ENCODE data around the gene WEE2.
"Not testable (repeated sequence)": the region's sequence is repeated elsewhere in the genome, so short reads cannot be mapped to it uniquely, and the experiment has no call there.

The WEE2 gene

GRCh38 chr7:141737118-141737835 lies 29.1 kb downstream of the WEE2 start:
- peaks cover 25% of the 10 kb centered on the region for H3K36me3 Mint-ChIP-seq (ENCODE audit: insufficient read depth)
- ATAC-seq (replicated peaks; ENCODE audit: extremely low read depth, poor library complexity, severe bottlenecking) (peak; percentile 35), DNase-seq (ENCODE audit: low spot score in 2 of 2) (peak in 1 of 2 donors; percentile 21)
- H3K9me3 Mint-ChIP-seq, result no peaks in the 10 kb centered on the region
- H3K27me3 Mint-ChIP-seq, result no peaks in the 10 kb centered on the region
- peak overlapping the region; percentile 96 for H3K4me3 Mint-ChIP-seq
- peak overlapping the region; percentile 100 for H3K27ac Mint-ChIP-seq (ENCODE audit: low read depth)
- H3K4me1 Mint-ChIP-seq, result peaks cover 34% of the 10 kb centered on the region

GRCh38 chr7:141737836-141738591 lies 29.9 kb downstream of the WEE2 start, which contains the start of gene SSBP1:
Gene SSBP1 (plus strand): TSS chr7:141738358. CDS start chr7:141739167, 809 bp downstream.
- Mint-ChIP-seq H3K27ac (ENCODE audit: low read depth) (peak within 1 kb of the TSS; percentile 100), H3K27me3 (no peaks in the 10 kb centered on the region), H3K4me3 (peak within 1 kb of the TSS; percentile 96), H3K4me1 (peaks cover 40% of the 10 kb centered on the region), H3K36me3 (ENCODE audit: insufficient read depth) (peaks cover 33% of the 10 kb centered on the region), H3K9me3 (no peaks in the 10 kb centered on the region)
- ATAC-seq (replicated peaks; ENCODE audit: extremely low read depth, poor library complexity, severe bottlenecking) (peak; percentile 81), DNase-seq (ENCODE audit: low spot score in 2 of 2) (peak; percentile 78 to 89)

- Mint-ChIP-seq H3K9me3 (no peaks in the 10 kb centered on the region), H3K27ac (ENCODE audit: low read depth) (peak overlapping the region; percentile 100), H3K27me3 (no peaks in the 10 kb centered on the region), H3K4me3 (peak overlapping the region; percentile 96), H3K4me1 (peaks cover 45% of the 10 kb centered on the region), H3K36me3 (ENCODE audit: insufficient read depth) (peaks cover 39% of the 10 kb centered on the region)
- ATAC-seq (replicated peaks; ENCODE audit: extremely low read depth, poor library complexity, severe bottlenecking) (no peak), DNase-seq (ENCODE audit: low spot score in 2 of 2) (no peak)
Observed at GRCh38 chr7:141738592-141739013, 30.4 kb downstream of the WEE2 start.

DNA sequence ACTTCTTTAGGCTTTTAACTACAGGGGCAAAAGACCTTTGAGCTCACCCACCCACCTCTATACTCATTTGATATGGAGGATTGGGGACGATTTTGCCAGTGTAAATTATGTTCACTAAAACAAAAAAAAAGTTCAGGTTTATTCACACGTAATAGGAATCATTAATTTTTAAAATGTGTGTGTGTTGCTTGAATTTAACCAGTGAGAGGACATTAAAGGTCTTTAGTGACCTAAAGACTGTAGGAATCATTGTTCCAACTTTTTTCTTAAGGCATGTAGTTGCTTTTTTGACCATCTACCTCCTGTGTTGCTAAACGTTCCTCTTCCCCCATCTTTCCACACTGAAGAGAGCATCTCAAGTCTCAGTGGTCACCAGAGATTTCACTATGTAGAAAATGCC lies 31.1 kb downstream of the WEE2 start:
- Mint-ChIP-seq H3K27me3 (no peaks in the 10 kb centered on the region), H3K4me3 (peak overlapping the region; percentile 96), H3K4me1 (peaks cover 51% of the 10 kb centered on the region), H3K27ac (ENCODE audit: low read depth) (peak overlapping the region; percentile 100), H3K9me3 (no peaks in the 10 kb centered on the region), H3K36me3 (ENCODE audit: insufficient read depth) (peaks cover 45% of the 10 kb centered on the region)
- ATAC-seq (replicated peaks; ENCODE audit: extremely low read depth, poor library complexity, severe bottlenecking) (no peak), DNase-seq (ENCODE audit: low spot score in 2 of 2) (no peak)

- H3K27ac Mint-ChIP-seq (ENCODE audit: low read depth), result peak overlapping the region; percentile 36
Observed at GRCh38 chr7:141742229-141742628, 34.1 kb downstream of the WEE2 start.

GRCh38 chr7:141744131-141744530 lies 36.0 kb downstream of the WEE2 start:
- no peaks in the 10 kb centered on the region for H3K9me3 Mint-ChIP-seq
- H3K4me3 Mint-ChIP-seq, result no peak overlapping the region
- H3K36me3 Mint-ChIP-seq (ENCODE audit: insufficient read depth), result peaks cover 65% of the 10 kb centered on the region
- peaks cover 32% of the 10 kb centered on the region for H3K4me1 Mint-ChIP-seq
- no peak for ATAC-seq (replicated peaks; ENCODE audit: extremely low read depth, poor library complexity, severe bottlenecking)
- no peaks in the 10 kb centered on the region for H3K27me3 Mint-ChIP-seq
- no peak overlapping the region for H3K27ac Mint-ChIP-seq (ENCODE audit: low read depth)
- no peak for DNase-seq (ENCODE audit: low spot score in 2 of 2)

More at GRCh38 chr7:141742229-141742628, 34.1 kb downstream of the WEE2 start:
- Mint-ChIP-seq H3K4me1 (peaks cover 49% of the 10 kb centered on the region), H3K36me3 (ENCODE audit: insufficient read depth) (peaks cover 66% of the 10 kb centered on the region), H3K9me3 (no peaks in the 10 kb centered on the region), H3K27me3 (no peaks in the 10 kb centered on the region), H3K4me3 (no peak overlapping the region)
- DNase-seq (ENCODE audit: low spot score in 2 of 2) (no peak), ATAC-seq (replicated peaks; ENCODE audit: extremely low read depth, poor library complexity, severe bottlenecking) (no peak)

- Mint-ChIP-seq H3K9me3 (peaks cover 7% of the 10 kb centered on the region), H3K4me1 (peaks cover 8% of the 10 kb centered on the region), H3K27ac (ENCODE audit: low read depth) (peak overlapping the region; percentile 22), H3K27me3 (no peaks in the 10 kb centered on the region), H3K36me3 (ENCODE audit: insufficient read depth) (peaks cover 73% of the 10 kb centered on the region), H3K4me3 (no peak overlapping the region)
- DNase-seq (ENCODE audit: low spot score in 2 of 2) (no peak), ATAC-seq (replicated peaks; ENCODE audit: extremely low read depth, poor library complexity, severe bottlenecking) (no peak)
Observed at GRCh38 chr7:141748396-141748795, 40.2 kb downstream of the WEE2 start.

DNA sequence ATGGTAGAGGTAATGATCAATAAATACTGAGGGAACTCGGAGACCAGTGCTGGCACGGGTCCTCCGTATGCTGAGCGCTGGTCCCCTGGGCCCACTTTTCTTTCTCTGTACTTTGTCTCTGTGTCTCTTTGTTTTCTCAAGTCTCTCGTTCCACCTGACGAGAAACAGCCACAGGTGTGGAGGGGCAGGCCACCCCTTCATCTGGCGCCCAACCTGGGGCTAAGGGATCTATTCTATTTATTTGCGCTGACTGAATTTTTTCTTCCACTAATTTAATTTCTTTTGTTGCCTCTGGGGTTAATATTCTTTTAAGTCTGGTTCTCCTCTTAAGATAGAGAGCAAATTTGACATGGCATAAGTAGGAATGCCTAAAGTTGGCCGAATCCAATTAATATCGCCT lies 43.8 kb downstream of the WEE2 start:
- H3K36me3 Mint-ChIP-seq (ENCODE audit: insufficient read depth), result peaks cover 59% of the 10 kb centered on the region
- peak overlapping the region; percentile 69 for H3K27ac Mint-ChIP-seq (ENCODE audit: low read depth)
- ATAC-seq (replicated peaks; ENCODE audit: extremely low read depth, poor library complexity, severe bottlenecking); H3K4me3 Mint-ChIP-seq; DNase-seq (ENCODE audit: low spot score in 2 of 2); H3K9me3 Mint-ChIP-seq; H3K27me3 Mint-ChIP-seq: not testable (repeated sequence)
- peaks cover 20% of the 10 kb centered on the region for H3K4me1 Mint-ChIP-seq

DNA sequence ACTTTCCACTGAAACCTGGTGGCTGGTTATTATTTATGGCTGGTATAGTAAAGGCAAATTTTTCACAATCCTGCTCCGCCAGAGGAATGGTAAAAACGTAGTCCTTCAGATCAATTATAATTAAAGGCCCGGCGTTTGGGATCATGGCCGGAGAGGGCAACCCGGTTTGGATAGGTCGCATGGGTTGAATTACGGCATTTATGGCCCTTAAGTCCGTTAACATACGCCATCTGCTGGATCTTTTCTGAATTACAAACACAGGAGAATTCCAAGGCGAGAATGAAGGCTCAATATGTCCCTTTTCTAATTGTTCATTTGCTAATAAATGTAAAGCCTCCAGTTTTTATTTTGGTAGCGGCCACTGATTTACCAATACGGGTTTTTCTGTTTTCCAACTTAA lies 44.5 kb downstream of the WEE2 start:
- no peak for DNase-seq (ENCODE audit: low spot score in 2 of 2)
- Mint-ChIP-seq H3K9me3 (peaks cover 7% of the 10 kb centered on the region), H3K4me1 (peaks cover 20% of the 10 kb centered on the region), H3K36me3 (ENCODE audit: insufficient read depth) (peaks cover 62% of the 10 kb centered on the region), H3K4me3 (no peak overlapping the region), H3K27ac (ENCODE audit: low read depth) (no peak overlapping the region), H3K27me3 (no peaks in the 10 kb centered on the region)
- ATAC-seq (replicated peaks; ENCODE audit: extremely low read depth, poor library complexity, severe bottlenecking), result no peak

DNA sequence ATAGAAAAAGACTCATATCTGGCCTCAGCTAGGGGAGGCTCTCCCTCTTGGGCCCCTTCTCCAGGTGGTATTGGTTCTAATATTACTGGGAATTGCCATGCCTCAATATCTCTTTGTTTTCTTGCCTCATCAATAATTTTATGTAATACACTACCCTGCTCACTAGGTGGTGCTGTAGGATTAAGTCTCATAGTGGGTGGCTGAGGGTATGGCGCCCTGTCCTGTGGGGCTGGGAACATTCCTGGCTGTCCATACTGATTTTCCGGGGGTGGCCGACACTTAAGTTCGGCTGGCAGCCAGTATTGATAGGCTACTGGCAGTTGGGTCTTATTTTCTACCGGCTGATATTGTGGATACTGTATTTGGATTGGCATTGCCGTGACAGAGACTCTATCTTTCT lies 46.8 kb downstream of the WEE2 start:
- no peak for DNase-seq (ENCODE audit: low spot score in 2 of 2)
- no peak overlapping the region for H3K27ac Mint-ChIP-seq (ENCODE audit: low read depth)

GRCh38 chr7:141763797-141764196 lies 55.6 kb downstream of the WEE2 start, which contains the start of gene TAS2R3:
Gene TAS2R3 (plus strand): TSS chr7:141764097. CDS start chr7:141764159, 62 bp downstream.
- Mint-ChIP-seq H3K4me1 (peaks cover 16% of the 10 kb centered on the region), H3K4me3 (no peak within 1 kb of the TSS), H3K27me3 (no peaks in the 10 kb centered on the region), H3K36me3 (ENCODE audit: insufficient read depth) (peaks cover 9% of the 10 kb centered on the region), H3K9me3 (no peaks in the 10 kb centered on the region), H3K27ac (ENCODE audit: low read depth) (no peak within 1 kb of the TSS)
- no peak for DNase-seq (ENCODE audit: low spot score in 2 of 2)
- no peak for ATAC-seq (replicated peaks; ENCODE audit: extremely low read depth, poor library complexity, severe bottlenecking)

More for the DNA sequence above, 46.8 kb downstream of the WEE2 start:
- Mint-ChIP-seq H3K36me3 (ENCODE audit: insufficient read depth) (peaks cover 58% of the 10 kb centered on the region), H3K4me1 (peaks cover 20% of the 10 kb centered on the region), H3K4me3 (no peak overlapping the region), H3K27me3 (no peaks in the 10 kb centered on the region), H3K9me3 (peaks cover 7% of the 10 kb centered on the region)
- no peak for ATAC-seq (replicated peaks; ENCODE audit: extremely low read depth, poor library complexity, severe bottlenecking)

DNA sequence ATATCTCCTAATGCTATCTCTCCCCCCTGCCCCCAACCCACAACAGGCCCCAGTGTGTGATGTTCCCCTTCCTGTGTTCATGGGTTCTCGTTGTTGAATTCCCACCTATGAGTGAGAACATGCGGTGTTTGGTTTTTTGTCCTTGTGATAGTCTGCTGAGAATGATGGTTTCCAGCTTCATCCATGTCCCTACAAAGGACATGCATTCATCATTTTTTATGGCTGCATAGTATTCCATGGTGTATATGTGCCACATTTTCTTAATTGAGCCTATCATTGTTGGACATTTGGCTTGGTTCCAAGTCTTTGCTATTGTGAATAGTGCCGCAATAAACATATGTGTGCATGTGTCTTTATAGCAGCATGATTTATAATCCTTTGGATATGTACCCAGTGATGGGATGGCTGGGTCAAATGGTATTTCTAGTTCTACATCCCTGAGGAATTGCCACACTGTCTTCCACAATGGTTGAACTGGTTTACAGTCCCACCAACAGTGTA lies 62.0 kb downstream of the WEE2 start:
- not testable (repeated sequence) for ATAC-seq (replicated peaks; ENCODE audit: extremely low read depth, poor library complexity, severe bottlenecking); H3K36me3 Mint-ChIP-seq (ENCODE audit: insufficient read depth); H3K27ac Mint-ChIP-seq (ENCODE audit: low read depth); DNase-seq (ENCODE audit: low spot score in 2 of 2); H3K4me3 Mint-ChIP-seq; H3K27me3 Mint-ChIP-seq; H3K9me3 Mint-ChIP-seq
- peaks cover 27% of the 10 kb centered on the region for H3K4me1 Mint-ChIP-seq

All from central memory CD8-positive, alpha-beta T cell (primary cell).